ENCODE results near the gene BACE1-AS.

BACE1-AS gene

DNA sequence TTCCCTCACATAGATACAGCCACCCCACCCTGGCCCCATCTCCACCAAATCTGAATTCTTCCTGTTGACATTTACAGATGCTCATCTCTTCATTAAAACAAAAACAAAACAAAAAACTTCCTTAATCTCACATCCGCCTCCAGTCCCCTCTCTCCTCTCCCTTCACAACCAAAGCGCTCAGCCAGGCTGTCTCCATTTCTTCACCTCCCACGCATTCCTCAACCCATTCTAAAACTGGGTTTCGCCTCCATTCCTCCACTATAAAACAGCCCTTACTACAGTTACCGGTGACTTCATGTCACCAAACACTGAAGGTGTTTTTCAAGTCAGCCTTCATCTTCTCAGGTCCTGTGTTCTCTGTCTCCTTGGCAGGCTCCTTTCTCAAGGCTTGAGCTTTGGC, 9.6 kb downstream of the BACE1-AS start:
- H3K27ac ChIP-seq: peak overlapping the region in 1 of 2 donors; percentile 13
- DNase-seq: no peak
- intact Hi-C loops (cut with DNase I; ENCODE audit: low total_unique reads): no loop called here

DNA sequence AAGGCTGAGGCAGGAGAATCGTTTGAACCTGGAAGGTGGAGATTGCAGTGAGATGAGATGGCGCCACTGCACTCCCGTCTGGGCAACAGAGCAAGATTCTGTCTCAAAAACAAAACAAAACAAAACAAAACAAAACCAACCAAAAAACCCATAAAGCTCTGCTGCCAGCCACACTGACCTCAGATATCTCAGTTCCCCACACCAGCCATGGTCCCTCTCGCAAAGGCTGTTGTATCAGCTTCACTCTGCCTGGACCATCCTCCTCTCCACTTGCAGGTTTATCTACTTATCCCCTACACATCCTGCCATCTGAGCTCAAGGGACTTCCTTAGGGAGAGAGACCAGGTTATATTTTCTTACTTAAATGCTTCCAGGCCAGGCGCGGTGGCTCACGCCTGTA, 11.1 kb downstream of the BACE1-AS start:
- intact Hi-C loops (cut with DNase I; ENCODE audit: low total_unique reads): no loop called here
- TF ChIP-seq, protein P1, sequence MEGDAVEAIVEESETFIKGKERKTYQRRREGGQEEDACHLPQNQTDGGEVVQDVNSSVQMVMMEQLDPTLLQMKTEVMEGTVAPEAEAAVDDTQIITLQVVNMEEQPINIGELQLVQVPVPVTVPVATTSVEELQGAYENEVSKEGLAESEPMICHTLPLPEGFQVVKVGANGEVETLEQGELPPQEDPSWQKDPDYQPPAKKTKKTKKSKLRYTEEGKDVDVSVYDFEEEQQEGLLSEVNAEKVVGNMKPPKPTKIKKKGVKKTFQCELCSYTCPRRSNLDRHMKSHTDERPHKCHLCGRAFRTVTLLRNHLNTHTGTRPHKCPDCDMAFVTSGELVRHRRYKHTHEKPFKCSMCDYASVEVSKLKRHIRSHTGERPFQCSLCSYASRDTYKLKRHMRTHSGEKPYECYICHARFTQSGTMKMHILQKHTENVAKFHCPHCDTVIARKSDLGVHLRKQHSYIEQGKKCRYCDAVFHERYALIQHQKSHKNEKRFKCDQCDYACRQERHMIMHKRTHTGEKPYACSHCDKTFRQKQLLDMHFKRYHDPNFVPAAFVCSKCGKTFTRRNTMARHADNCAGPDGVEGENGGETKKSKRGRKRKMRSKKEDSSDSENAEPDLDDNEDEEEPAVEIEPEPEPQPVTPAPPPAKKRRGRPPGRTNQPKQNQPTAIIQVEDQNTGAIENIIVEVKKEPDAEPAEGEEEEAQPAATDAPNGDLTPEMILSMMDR (IDR thresholded peaks at IDR 0.05): no peak
- no peak overlapping the region for H3K27ac ChIP-seq
- peaks cover 0 to 12% (median 8%) of the 10 kb centered on the region in 3 donors for H3K36me3 ChIP-seq
- no peaks in the 10 kb centered on the region for H3K27me3 ChIP-seq
- DNase-seq: no peak
- H3K4me3 ChIP-seq: no peak overlapping the region
- no peaks in the 10 kb centered on the region for H3K9me3 ChIP-seq
- peaks cover 0 to 16% (median 10%) of the 10 kb centered on the region in 4 donors for H3K4me1 ChIP-seq

More for the DNA sequence above, 9.6 kb downstream of the BACE1-AS start:
- Histone ChIP-seq H3K4me1 (peaks cover 0 to 16% (median 10%) of the 10 kb centered on the region in 4 donors), H3K4me3 (peak overlapping the region; percentile 10 to 27), H3K36me3 (peaks cover 0 to 8% (median 0%) of the 10 kb centered on the region in 3 donors), H3K9me3 (no peaks in the 10 kb centered on the region), H3K27me3 (no peaks in the 10 kb centered on the region)
- TF ChIP-seq, protein P1 (IDR thresholded peaks at IDR 0.05): no peak

DNA sequence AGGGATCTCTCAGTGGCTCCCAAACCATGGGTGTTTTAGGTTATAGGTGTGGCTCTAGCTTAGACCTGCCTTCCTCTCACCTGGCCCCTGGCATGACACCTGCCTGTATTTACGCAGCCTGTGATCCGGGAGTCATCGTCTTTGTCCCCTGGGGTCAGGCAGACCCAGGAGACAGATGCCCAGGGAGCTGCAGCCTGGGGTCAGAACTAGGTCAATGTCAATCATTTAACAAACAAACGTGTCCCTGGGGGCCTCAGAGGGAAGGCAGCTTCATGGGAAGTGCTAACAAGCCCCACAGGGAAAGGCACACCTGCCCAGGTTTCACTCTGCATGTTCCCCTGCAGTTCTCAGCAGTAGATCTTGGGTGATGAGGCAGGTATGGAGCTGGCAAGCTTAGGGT, 12.0 kb downstream of the BACE1-AS start:
- no peak for DNase-seq
- H3K27ac ChIP-seq: no peak overlapping the region
- H3K36me3 ChIP-seq: peaks cover 0 to 19% (median 8%) of the 10 kb centered on the region in 3 donors
- no peaks in the 10 kb centered on the region for H3K27me3 ChIP-seq
- intact Hi-C loops (cut with DNase I; ENCODE audit: low total_unique reads): no loop called here
- H3K9me3 ChIP-seq: no peaks in the 10 kb centered on the region
- H3K4me3 ChIP-seq: no peak overlapping the region
- peaks cover 0 to 16% (median 10%) of the 10 kb centered on the region in 4 donors for H3K4me1 ChIP-seq
- TF ChIP-seq, protein P1 (IDR thresholded peaks at IDR 0.05): no peak

DNA sequence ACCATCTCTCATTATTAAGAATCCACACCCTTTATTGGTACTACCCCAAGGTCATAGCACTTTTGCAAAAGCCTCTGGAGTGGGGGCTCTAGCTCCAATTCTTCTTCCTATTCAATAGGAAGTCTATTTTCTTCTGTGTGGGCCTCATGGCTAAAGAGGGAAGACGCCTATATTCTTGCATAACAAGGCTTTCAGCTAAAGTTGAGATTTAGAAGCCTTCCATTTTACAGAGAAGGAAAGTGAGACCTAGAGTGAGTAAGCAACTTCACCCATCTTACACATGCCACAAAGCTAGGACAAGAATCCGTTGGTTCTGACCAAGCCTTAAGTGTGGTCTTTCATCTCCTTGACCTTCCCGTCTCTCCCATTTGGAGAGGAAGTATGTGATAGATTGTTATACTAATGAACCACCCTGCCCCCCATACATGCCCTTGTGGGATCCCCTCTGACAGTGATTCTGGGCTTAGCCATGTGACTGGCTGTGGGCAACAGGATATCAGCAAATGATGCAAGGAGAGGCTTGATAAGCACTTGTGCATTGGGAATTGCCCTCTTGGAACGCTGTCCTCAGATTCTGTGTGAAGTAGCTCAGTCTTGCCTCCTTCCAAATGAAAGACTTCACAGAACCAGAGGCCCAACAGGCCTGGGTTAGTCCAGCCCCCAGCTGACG, 12.6 kb downstream of the BACE1-AS start:
- Histone ChIP-seq H3K4me3 (no peak overlapping the region), H3K27ac (no peak overlapping the region), H3K36me3 (peaks cover 0 to 19% (median 8%) of the 10 kb centered on the region in 3 donors), H3K27me3 (no peaks in the 10 kb centered on the region), H3K9me3 (no peaks in the 10 kb centered on the region), H3K4me1 (peaks cover 0 to 16% (median 10%) of the 10 kb centered on the region in 4 donors)
- TF ChIP-seq, protein P1 (IDR thresholded peaks at IDR 0.05): no peak
- no peak for DNase-seq
- intact Hi-C loops (cut with DNase I; ENCODE audit: low total_unique reads): no loop called here

DNA sequence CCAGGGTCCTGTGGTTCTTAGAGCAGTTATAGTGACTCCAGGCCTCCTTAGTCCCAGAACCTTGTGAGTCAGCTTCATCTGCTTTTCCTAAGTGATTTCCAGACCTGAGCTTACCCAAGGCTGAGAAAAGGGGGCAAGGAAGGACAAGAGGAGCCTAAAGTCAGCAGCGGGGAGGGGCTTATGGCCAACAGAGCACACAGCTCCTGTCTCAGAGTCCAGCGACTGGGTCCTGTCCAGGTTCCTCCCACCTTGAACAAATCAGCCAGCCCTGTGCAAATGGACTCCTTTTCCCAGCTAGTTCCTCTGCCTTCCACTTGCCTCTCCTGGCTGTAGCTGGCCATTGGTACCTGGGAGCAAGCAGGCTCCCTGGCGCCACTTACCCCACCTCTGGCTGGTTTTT, 14.0 kb downstream of the BACE1-AS start:
- H3K27ac ChIP-seq: no peak overlapping the region
- H3K9me3 ChIP-seq: no peaks in the 10 kb centered on the region
- no peaks in the 10 kb centered on the region for H3K27me3 ChIP-seq
- no peak for DNase-seq
- TF ChIP-seq, protein P1 (IDR thresholded peaks at IDR 0.05): no peak
- intact Hi-C loops (cut with DNase I; ENCODE audit: low total_unique reads): no loop called here
- no peak overlapping the region for H3K4me3 ChIP-seq
- H3K36me3 ChIP-seq: peaks cover 0 to 19% (median 8%) of the 10 kb centered on the region in 3 donors
- peaks cover 0 to 11% (median 6%) of the 10 kb centered on the region in 4 donors for H3K4me1 ChIP-seq

All from tibial artery (tissue), 4 donors.